HG02610 (cell line): Measurements from ENCODE around the gene UBE2N.

Experiments
- ATAC-seq: cut with Tn5 transposase; IDR thresholded peaks from one replicate; pipeline ENCODE4 v1.9.1; 2021; ENCODE audit warnings: mild to moderate bottlenecking, moderate library complexity; ENCODE audit not compliant: unreplicated experiment

Gene UBE2N

GRCh38 chr12:93361151-93361919, 80.4 kb downstream of the UBE2N start:
- ATAC-seq = no peak

- no peak for ATAC-seq
Observed at GRCh38 chr12:93360688-93361087, 81.1 kb downstream of the UBE2N start.

- ATAC-seq = no peak
Observed at GRCh38 chr12:93358821-93359220, 82.9 kb downstream of the UBE2N start.

- peak; percentile 69 for ATAC-seq
Observed at GRCh38 chr12:93358058-93358457, 83.7 kb downstream of the UBE2N start.

- ATAC-seq = no peak
Observed at GRCh38 chr12:93356214-93356613, 85.5 kb downstream of the UBE2N start.
